Measurements from ENCODE around the gene TMPRSS3. TPM values are rescaled to one million over a fixed set of nuclear protein-coding genes. Genes with fewer than 3 reads are reported as not detected.

The TMPRSS3 gene
- total RNA-seq, 1 donor from 2014 or later = not detected

GRCh38 chr21:42430521-42430920, 34.7 kb upstream of the TMPRSS3 start:
- intact Hi-C loops (cut with DNase I) = no loop called here
- no peak for DNase-seq
- no peak for ATAC-seq (ENCODE audit: poor library complexity)

GRCh38 chr21:42429856-42430255, 34.0 kb upstream of the TMPRSS3 start:
- intact Hi-C loops (cut with DNase I) = no loop called here
- ATAC-seq (ENCODE audit: poor library complexity) (no peak), DNase-seq (no peak)

- intact Hi-C loops (cut with DNase I) = no loop called here
- no peak for ATAC-seq (ENCODE audit: poor library complexity)
Measured at GRCh38 chr21:42429021-42429420, 33.2 kb upstream of the TMPRSS3 start.

GRCh38 chr21:42427809-42428419, 32.1 kb upstream of the TMPRSS3 start:
- intact Hi-C loops (cut with DNase I) = no loop called here
- ATAC-seq (ENCODE audit: poor library complexity) = no peak
- DNase-seq = no peak

More at GRCh38 chr21:42429021-42429420, 33.2 kb upstream of the TMPRSS3 start:
- DNase-seq = no peak

GRCh38 chr21:42426876-42427480, 31.1 kb upstream of the TMPRSS3 start:
- intact Hi-C loops (cut with DNase I) = no loop called here
- no peak for DNase-seq

GRCh38 chr21:42426424-42426823, 30.6 kb upstream of the TMPRSS3 start:
- ATAC-seq (ENCODE audit: poor library complexity) (no peak), DNase-seq (no peak)
- intact Hi-C loops (cut with DNase I) = no loop called here

More at GRCh38 chr21:42426876-42427480, 31.1 kb upstream of the TMPRSS3 start:
- ATAC-seq (ENCODE audit: poor library complexity) = no peak

- ATAC-seq (ENCODE audit: poor library complexity) (no peak), DNase-seq (no peak)
- intact Hi-C loops (cut with DNase I) = no loop called here
Measured at GRCh38 chr21:42425591-42425990, 29.7 kb upstream of the TMPRSS3 start.

- no peak for DNase-seq
- no peak for ATAC-seq (ENCODE audit: poor library complexity)
- intact Hi-C loops (cut with DNase I) = no loop called here
Measured at GRCh38 chr21:42424914-42425541, 29.2 kb upstream of the TMPRSS3 start.

GRCh38 chr21:42423685-42424084, 27.8 kb upstream of the TMPRSS3 start:
- intact Hi-C loops (cut with DNase I) = no loop called here
- ATAC-seq (ENCODE audit: poor library complexity) = no peak

GRCh38 chr21:42423197-42423675, 27.4 kb upstream of the TMPRSS3 start:
- DNase-seq (no peak), ATAC-seq (ENCODE audit: poor library complexity) (no peak)
- intact Hi-C loops (cut with DNase I) = no loop called here

More at GRCh38 chr21:42423685-42424084, 27.8 kb upstream of the TMPRSS3 start:
- DNase-seq = no peak

- intact Hi-C loops (cut with DNase I) = no loop called here
- ATAC-seq (ENCODE audit: poor library complexity) = no peak
- DNase-seq = no peak
Measured at GRCh38 chr21:42421018-42421793, 25.4 kb upstream of the TMPRSS3 start.

GRCh38 chr21:42419845-42420244, 24.0 kb upstream of the TMPRSS3 start:
- intact Hi-C loops (cut with DNase I) = no loop called here
- no peak for DNase-seq
- no peak for ATAC-seq (ENCODE audit: poor library complexity)

GRCh38 chr21:42418886-42419285, 23.0 kb upstream of the TMPRSS3 start:
- no peak for ATAC-seq (ENCODE audit: poor library complexity)
- no peak for DNase-seq
- intact Hi-C loops (cut with DNase I) = no loop called here

- ATAC-seq (ENCODE audit: poor library complexity) (no peak), DNase-seq (no peak)
Measured at GRCh38 chr21:42417533-42417932, 21.7 kb upstream of the TMPRSS3 start.

GRCh38 chr21:42414928-42415769, 19.3 kb upstream of the TMPRSS3 start:
- DNase-seq = no peak
- intact Hi-C loops (cut with DNase I) = no loop called here
- ATAC-seq (ENCODE audit: poor library complexity) = no peak

More at GRCh38 chr21:42417533-42417932, 21.7 kb upstream of the TMPRSS3 start:
- intact Hi-C loops (cut with DNase I) = no loop called here

- DNase-seq (no peak), ATAC-seq (ENCODE audit: poor library complexity) (no peak)
- intact Hi-C loops (cut with DNase I) = no loop called here
Measured at GRCh38 chr21:42414553-42414927, 18.7 kb upstream of the TMPRSS3 start.

GRCh38 chr21:42414066-42414465, 18.2 kb upstream of the TMPRSS3 start:
- DNase-seq = no peak
- intact Hi-C loops (cut with DNase I) = no loop called here
- no peak for ATAC-seq (ENCODE audit: poor library complexity)

- ATAC-seq (ENCODE audit: poor library complexity) (no peak), DNase-seq (no peak)
- intact Hi-C loops (cut with DNase I) = no loop called here
Measured at GRCh38 chr21:42413500-42413899, 17.6 kb upstream of the TMPRSS3 start.

All from Right ventricle myocardium superior (tissue), 1 donor.